HCEC 1CT (cell line): ENCODE data around the gene PPEF2.
"Not testable (repeated sequence)": the region's sequence is repeated elsewhere in the genome, so short reads cannot be mapped to it uniquely, and the experiment has no call there.

Experiments
- DNase-seq: peaks from one replicate; pipeline ENCODE4 v3.0.0-alpha.2; 2017

The PPEF2 gene, protein sequence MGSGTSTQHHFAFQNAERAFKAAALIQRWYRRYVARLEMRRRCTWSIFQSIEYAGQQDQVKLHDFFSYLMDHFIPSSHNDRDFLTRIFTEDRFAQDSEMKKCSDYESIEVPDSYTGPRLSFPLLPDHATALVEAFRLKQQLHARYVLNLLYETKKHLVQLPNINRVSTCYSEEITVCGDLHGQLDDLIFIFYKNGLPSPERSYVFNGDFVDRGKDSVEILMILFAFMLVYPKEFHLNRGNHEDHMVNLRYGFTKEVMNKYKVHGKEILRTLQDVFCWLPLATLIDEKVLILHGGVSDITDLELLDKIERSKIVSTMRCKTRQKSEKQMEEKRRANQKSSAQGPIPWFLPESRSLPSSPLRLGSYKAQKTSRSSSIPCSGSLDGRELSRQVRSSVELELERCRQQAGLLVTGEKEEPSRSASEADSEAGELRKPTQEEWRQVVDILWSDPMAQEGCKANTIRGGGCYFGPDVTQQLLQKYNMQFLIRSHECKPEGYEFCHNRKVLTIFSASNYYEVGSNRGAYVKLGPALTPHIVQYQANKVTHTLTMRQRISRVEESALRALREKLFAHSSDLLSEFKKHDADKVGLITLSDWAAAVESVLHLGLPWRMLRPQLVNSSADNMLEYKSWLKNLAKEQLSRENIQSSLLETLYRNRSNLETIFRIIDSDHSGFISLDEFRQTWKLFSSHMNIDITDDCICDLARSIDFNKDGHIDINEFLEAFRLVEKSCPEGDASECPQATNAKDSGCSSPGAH

DNA sequence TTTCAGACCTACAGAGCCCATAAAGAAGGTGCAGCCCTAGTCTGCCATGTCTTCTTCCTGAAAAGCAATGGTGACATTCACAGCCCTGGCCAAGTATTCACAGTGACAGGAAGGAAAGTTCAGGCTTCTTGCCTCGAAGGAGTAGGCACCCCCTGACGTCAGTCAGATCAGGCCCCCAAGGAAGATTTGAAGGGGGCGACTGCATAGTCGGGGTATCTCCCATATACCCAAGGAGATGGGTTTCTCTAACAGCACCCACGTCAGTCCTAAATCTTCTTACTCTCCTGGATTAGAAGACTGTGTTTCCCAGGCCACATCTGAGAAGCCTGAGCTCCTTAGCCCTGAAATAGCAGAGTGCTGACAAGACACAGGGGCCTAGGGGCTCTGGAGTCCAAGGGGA, at the start of gene PPEF2:
PPEF2 (minus strand) TSS at position 101 of the 400 bp plus-strand sequence. CDS start 6,127 bp downstream, outside the sequence.
- DNase-seq = no peak

GRCh38 chr4:75950213-75950815, 48.1 kb upstream of the PPEF2 start:
- peak; percentile 36 for DNase-seq

- DNase-seq = no peak
Measured at GRCh38 chr4:75948822-75949444, 46.7 kb upstream of the PPEF2 start.

DNA sequence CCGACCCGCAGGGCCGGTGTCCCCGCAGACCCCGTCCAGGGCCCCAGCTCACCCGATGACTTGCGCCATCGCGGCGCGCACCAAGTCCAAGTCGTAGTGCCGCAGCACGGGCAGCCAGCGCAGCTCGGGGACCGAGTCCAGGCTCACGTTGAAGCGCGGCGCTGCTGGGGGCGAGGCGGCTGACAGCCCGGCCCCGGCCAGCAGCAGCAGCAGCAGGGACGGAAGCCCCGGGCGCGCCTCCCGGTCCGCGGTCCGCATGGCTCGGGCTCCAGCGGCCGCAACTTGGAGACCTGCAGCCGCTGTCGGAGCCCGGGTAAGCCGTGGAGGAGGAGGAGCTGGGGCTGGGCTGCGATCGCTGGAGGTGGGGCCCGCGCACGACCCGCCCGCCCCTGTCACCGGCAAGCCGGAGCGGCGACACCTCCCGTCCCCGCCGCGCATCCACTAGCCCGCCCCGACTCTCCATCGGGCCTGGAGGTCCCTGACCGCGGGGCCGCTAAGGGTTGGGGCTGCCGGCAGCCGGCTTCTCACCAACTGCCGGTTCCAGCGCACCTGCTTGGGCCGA, 38.5 kb upstream of the PPEF2 start, which contains the start of gene NAAA:
NAAA (minus strand) TSS at position 322 of the 562 bp plus-strand sequence; CDS start at position 258, 64 bp downstream.
- peak; percentile 37 for DNase-seq

DNA sequence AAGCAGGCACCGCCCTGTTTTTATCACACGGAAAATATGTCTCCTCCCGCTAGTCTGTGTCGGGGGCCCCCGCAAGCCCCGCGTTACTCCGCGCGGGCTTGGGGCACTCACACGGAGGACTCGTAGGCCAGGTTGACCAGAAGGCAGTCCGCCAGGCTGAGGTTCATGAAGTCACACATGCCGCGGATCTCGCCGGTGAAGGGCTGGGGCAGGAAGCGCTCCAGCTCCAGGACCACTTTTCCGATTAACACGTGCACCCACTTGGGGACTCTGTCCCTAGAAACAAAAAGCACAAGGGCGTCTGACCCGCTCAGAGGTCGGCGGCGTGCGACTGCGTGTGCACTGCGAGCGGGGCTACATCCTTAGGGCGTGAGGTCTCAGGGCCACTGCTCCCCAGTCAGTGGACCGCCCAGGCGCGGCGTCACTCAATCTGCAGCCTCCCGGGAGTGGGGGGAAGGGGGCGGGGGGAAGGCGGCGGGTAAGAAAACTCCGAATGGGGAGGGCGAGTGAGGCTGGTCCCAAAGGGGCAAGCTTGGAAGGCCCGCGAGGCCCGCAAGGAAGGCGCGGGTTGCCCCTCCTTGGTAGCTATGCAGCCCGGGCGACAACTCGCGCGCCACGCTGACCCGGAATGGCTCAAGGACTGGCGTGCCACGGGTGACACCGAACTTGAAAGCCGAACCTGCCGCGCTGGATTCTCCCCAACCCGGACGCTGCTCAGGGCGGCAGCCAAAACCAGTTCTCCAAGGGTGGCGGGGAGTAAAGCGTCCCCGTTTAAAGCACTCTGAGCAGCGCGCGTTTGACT, 37.8 kb upstream of the PPEF2 start:
- DNase-seq = peak; percentile 34

GRCh38 chr4:75935628-75936027, 33.4 kb upstream of the PPEF2 start:
- DNase-seq = no peak

DNA sequence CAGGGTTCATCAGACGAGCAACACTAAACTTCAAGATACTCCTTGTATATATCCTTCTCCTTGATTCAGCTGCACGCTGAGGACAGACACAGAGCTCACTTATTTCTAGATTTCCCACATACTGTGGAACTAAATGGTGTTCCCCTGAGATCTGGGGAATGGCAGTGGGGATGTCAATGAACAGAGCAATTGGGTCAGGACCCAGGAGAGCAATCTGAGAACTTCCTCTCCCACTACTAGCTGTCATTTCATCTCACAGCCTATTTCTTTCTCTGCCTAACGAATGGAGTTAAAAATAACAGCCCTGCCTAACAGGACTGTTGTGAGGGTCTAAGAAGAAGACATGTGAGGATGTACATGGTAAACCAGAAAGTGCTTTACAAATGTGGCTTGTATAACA, 27.9 kb upstream of the PPEF2 start:
- no peak for DNase-seq

DNA sequence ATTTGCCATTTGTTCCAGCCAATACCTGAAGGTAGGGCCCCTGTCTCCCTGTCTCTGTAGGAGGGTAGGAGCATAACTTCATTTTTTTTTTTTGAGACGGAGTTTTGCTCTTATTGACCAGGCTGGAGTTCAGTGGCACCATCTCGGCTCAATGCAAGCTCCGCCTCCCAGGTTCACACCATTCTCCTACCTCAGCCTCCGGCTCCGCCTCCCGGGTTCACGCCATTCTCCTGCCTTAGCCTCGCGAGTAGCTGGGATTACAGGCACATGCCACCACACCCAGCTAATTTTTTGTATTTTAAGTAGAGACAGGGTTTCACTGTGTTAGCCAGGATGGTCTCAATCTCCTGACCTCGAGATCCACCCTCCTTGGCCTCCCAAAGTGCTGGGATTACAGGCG, 22.7 kb upstream of the PPEF2 start:
- not testable (repeated sequence) for DNase-seq

DNA sequence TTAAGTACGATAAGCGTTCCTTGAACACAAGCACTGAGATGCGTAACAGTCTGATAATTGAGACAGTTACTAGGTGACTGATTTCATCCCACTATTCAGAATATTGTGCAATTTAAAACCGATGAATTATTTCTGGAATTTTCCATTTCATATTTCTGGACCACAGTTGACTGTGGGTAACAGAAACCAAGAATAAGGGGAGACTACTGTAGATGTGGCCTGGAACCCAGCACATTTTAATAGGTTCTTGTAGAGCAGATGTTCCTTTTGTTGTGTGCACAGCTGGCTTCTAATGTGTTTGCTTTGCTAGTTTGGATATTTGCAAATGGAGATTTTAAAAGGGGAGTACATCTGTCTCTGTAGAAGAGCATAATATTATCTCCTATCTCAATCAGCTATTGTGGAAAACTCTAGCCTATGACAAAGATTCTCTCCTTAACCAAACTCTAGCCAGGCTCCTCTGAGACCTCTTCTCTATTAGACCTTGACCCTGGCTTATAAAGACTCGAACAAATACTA, 22.1 kb upstream of the PPEF2 start:
- DNase-seq = no peak

DNA sequence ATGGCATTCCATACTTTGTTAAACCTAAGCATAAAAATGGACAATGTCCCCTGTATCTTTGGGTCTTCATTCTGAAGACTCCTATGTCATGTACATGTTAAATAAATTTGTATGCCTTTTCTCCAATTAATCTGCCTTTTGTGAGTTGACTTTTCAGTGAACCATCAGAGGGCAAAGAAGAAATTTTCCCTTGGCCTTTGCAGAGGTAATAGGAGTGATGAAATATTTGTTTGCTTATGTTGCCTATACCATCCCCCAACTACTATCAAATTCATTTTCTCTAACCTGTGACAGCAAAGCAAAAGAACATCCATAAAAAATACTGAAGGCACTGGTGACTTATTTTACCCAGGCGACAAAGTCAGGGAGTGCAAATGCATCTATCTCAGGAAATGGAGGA, 20.3 kb upstream of the PPEF2 start:
- DNase-seq = no peak

GRCh38 chr4:75921910-75922309, 19.7 kb upstream of the PPEF2 start:
- DNase-seq = no peak

- no peak for DNase-seq
Measured at GRCh38 chr4:75920327-75920726, 18.1 kb upstream of the PPEF2 start.

DNA sequence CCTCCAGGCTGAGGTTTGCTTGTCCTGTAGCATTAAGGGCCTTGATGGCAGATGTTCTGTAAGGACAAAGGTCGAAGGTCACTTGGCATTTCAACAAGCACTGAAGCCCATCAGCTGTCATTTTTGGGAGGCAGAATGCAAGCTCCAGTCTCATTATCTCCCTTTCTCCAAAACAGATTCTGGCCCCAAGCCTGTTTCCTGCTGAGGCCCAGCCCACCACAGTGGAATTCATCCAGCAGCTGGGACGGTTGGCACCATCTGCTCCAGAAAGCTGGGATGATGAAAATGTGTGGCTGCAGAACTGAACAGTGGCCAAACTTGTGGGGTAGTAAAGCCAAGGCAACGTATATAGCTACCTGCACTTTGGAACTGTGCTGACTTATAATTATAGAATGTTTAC, 17.7 kb upstream of the PPEF2 start:
- no peak for DNase-seq

- peak; percentile 34 for DNase-seq
Measured at GRCh38 chr4:75916091-75916661, 13.9 kb upstream of the PPEF2 start.

- DNase-seq = no peak
Measured at GRCh38 chr4:75912968-75913367, 10.7 kb upstream of the PPEF2 start.

DNA sequence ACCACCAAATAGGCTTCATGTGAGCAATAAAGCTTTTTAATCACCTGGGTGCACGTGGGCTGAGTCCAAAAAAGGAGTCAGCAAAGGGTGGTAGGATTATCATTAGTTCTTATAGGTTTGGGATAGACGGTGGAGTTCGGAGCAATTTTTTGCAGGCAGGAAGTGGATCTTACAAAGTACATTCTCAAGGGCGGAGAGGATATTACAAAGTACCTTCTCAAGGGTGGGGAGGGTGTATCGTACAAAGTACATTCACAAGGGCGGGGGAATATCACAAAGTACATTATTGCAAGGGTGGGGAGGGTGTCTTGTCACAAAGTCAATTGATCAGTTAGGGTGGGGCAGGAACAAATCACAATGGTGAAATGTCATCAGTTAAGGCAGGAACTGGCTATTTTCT, 8.6 kb upstream of the PPEF2 start:
- DNase-seq = not testable (repeated sequence)

- no peak for DNase-seq
Measured at GRCh38 chr4:75909405-75909804, 7.2 kb upstream of the PPEF2 start.

DNA sequence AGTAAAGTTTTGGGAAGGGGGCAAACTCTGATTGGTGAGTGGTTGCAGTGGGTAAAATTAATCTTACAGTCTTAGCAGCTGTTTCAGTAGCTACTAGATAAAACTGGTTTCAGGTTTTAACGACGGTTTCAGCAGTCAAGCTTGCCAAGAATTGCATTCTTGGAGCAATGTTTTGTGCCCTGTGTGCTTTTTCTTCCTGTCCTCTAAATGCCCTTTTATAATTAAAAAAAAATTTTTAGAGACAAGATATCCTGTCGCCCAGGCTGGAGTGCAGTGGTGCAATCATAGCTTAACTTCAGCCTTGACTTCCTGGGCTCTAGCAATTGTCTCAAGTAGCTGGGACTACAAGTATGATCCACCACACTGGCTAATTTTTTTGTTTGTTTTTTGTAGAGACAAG, 6.3 kb upstream of the PPEF2 start:
- no peak for DNase-seq

DNA sequence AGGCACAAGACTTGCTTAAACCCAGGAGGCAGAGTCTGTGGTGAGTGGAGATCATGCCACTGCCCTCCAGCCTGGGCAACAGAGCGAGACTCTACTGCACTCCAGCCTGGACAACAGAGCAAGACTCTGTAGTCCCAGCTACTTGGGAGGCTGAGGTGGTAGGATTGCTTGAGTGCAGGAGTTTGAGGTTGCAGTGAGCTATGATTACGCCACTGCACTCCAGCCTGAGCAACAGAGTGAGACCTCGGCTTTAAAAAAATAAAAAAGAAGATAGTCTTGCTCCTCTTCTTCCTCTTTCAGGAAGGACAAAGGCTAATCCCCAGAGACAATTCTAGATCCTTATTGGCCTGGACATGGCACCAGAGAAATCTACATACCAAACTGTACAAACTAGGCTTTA, 5.7 kb upstream of the PPEF2 start:
- no peak for DNase-seq

GRCh38 chr4:75904076-75904475, 1.8 kb upstream of the PPEF2 start:
- DNase-seq = no peak

DNA sequence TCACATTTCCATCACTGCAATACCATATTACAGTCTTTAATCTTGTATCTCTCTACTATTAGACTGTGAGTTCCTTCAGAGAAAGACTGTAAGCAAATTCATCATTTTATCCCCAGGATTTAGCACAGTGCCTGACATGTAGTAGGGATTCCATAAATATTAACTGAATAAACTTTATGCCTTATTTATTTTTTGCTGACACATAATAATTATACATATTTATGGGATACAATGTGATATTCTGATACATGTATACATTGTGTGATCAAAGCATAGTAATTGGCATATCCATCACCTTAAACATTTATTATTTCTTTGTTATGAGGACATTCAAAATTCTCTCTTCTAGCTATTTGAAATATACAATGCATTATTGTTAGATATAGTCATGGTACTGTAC, 3.7 kb downstream of the PPEF2 start:
- DNase-seq = no peak
